ENCODE data around the gene LARGE1.
"Not testable (repeated sequence)": the region's sequence is repeated elsewhere in the genome, so short reads cannot be mapped to it uniquely, and the experiment has no call there.

The LARGE1 gene

GRCh38 chr22:33584152-33584551 lies 336.1 kb downstream of the LARGE1 start:
- DNase-seq, result no peak

DNA sequence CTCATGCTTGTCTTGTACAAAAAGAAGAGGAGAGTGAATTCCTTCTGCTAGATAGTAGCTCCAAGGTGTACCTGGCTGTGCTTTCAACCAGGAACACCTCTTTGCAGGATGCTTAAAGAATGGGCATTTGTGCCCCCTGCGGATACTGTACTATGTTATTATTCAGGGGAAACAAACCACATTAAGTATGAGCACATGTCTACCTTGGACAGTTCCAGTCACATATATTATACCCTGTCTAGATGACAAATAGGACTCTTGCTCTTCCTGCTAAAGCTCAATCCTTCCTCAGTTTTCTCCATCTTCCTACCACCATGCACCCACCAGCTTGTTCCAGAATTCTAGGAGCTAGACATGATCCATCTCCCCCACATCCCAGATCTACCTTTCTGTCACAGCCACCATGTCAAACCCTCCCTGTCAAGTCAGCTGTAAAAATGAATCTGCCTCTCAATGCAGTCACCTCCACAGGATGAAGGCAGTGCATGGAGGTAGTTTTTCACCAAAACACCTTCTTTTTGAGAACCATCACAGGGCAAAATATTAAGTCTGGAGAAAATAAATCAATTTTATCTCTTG lies 337.4 kb downstream of the LARGE1 start:
- DNase-seq, result no peak

DNA sequence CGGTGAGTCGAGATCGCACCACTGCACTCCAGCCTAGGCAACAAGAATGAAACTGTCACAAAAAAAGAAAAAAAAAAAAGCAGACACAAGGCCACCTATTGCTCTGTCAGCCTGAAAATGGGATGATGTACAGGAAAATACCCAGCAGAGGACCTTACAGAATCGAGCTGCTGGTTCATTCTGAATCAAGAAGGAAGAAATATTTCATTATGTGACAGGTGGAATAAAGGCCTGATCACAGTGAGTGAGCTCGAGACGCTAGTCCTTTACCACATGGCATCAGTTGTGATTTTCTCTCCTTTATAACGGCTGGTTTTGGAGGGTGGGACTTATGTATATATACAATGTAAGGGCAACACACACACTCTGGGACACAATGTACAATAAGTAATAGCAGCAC lies 340.0 kb downstream of the LARGE1 start:
- DNase-seq, result no peak

DNA sequence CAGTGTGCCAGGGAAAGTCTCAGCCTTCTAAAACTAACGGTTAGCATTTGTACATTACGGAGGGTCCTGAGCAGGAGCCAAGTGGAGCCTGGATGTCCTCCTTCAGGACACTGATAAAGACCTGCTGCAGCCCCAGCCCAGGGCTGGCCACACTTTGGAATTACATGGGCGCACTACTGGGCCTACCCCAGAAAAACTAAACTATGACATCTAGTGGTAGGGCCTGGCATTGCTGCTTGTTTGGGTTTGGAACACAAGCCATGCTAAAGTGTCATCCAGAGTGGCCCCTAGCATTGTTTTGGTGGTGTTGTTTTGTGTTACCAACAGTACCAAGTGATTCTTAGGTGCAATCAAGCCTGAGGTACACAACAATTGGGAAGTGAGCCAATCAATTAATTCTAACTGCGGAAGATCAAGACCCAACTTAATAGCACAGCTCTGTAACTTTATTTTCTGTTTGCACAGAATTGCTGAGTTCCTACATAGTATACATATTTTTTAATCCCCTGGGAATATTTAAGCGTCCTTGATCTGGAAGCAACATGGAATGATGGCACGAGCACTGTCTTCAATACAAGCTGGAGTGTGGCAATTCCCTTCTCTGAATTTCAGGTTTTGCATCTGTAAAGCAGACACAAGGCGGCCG lies 340.7 kb downstream of the LARGE1 start:
- no peak for DNase-seq

DNA sequence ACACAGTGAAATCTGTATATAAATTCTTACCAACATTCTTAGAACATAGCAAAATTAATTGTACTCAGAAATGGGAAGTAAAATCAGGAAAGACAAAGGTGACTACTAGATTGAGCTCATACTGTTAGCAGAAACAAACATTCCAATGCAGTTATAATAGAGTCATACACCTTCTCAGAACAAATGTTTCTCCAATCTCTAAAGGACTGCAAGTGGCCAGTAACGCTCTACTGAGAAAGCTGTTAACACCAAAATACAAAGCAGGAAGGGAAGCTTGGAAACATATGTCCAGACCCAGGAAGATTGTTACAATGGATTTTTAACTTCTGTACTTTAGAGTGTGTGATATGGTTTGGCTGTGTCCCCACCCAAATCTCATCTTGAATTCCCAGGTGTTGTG lies 341.5 kb downstream of the LARGE1 start:
- no peak for DNase-seq

GRCh38 chr22:33577862-33578411 lies 342.3 kb downstream of the LARGE1 start:
- no peak for DNase-seq

DNA sequence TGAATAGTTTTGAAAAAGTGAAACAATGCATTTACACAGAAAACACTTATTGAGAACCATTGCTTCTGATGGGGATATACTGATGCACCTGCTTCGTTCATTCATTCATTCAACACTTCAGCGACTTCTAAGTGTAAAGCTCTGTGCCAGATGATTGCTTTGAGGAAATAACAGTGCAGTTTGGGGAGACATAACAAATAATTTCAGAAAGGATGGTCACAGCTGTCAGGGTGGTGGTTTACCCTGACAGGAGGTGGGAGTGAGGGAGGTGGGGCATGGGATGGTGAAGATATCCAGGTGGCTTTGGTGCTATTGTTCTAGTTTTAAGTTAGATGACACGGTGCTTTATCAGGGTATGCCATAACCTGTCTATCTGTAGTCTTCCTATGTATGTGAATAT lies 344.1 kb downstream of the LARGE1 start:
- no peak for DNase-seq

- no peak for DNase-seq
Observed at GRCh38 chr22:33575771-33576170, 344.5 kb downstream of the LARGE1 start.

- no peak for DNase-seq
Observed at GRCh38 chr22:33575041-33575440, 345.2 kb downstream of the LARGE1 start.

DNA sequence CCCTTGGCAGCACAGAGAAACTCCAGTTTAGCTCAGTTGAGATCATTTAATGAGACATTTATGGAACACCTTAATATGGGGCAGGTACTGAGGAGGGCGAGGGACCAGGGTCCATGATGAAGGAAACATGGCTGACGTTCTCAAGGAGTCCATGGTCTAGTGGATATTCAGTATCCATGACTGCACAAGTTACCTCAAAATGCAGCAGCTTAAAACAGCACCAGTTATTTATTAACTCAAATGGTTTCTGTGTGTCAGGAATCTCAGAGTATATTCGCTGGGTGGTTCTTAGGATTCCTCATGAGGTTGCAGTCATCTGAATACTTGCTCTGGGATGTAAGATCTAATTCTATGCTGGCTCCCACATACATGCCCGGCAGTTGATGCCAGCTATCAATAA lies 346.8 kb downstream of the LARGE1 start:
- no peak for DNase-seq

DNA sequence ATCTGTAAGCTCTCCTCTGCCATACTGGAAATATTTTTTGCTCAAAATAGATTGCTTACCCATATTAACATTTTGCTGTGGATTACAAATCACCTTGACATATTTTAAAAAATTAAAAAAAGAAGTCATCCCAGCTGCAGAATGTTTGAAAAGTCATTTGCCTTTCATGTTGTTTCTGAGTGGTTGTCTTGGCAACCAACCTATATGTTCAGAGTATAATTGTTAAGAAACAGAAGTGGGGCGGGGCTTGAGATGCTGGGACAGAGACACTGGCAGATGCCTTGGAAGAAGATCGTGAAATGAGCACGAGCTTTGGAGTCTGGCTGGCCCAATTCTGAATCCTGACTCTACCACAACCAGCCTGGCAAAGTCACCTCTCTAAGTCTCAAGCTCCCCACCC lies 348.2 kb downstream of the LARGE1 start:
- no peak for DNase-seq

GRCh38 chr22:33570110-33570509 lies 350.2 kb downstream of the LARGE1 start:
- DNase-seq, result no peak

- no peak for DNase-seq
Observed at GRCh38 chr22:33569559-33569958, 350.7 kb downstream of the LARGE1 start.

DNA sequence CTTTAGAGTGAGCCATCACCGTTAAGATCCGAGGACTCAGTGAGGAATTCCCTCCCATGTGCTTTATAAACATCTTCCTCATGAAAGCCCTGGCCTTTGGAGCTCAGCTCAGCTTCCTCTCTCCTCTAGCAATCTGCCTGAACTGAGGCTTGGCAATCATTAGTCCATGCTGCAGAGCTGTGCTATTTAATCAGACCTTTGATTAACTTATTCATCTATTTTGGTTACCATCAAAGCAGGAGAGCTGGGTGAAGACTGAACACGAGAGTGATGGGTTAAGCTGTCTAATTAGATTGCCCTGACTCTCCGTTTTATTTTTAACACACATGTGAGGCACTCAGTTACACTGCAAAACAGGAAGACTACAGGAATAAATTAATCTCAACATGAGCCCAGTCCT lies 351.3 kb downstream of the LARGE1 start:
- DNase-seq, result no peak

GRCh38 chr22:33566495-33566894 lies 353.8 kb downstream of the LARGE1 start:
- DNase-seq, result not testable (repeated sequence)

DNA sequence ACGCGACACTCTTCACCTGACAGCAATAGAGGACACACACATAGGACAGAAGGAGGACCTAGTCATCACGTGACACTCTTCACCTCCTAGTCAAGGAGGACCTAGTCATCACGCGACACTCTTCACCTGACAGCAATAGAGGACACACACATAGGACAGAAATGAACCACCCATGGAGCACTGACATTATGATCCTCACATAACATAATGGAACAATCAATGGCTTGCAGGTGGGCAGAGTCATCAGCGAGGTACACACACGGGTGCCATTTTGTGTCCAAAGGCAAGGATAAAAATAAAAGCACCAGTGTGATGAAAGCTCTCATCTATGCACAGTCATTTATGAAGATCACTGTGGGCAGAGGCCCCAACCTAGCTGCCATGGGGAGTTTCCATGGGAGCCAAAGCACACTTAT lies 354.7 kb downstream of the LARGE1 start:
- DNase-seq, result no peak

DNA sequence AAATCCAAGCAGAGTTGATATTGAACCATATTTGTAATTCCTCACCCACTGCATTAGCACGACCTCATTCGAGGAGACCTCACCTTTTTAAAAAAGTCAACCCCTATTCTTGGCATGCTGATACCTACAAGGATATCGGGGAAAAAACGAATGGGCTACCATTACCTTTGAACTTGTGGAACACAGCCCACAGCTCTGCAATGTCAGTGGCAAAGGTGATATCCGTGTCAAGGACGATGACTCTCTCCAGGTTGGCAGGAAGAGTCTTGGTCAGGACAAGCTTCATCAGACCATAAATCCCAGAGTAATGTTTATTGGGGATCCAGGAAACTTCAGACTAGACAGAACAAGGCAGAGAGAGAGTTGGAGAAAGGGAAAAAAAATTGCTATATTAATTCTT lies 355.6 kb downstream of the LARGE1 start:
- DNase-seq, result no peak

GRCh38 chr22:33563220-33563964 lies 356.9 kb downstream of the LARGE1 start:
- no peak for DNase-seq

DNA sequence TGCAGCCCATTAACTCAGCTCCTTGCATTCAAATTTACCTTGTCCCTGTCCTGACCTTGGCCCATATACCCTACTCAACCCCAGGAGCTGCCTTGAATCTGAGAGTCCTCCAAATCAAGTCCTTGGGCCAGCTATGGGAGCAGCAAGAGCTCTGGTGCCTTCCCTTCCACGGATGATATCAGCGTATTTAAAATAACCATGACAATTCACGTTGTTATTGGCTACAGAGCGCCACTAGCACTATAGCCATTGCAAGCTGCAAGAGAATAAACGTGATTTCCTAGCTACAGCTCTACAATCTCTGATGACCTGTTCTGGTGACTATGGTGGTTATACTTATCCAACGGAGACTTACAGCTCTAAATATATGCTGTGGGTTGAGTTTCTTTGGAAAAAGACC lies 357.8 kb downstream of the LARGE1 start:
- no peak for DNase-seq

- DNase-seq, result no peak
Observed at GRCh38 chr22:33561149-33561807, 359.0 kb downstream of the LARGE1 start.

- no peak for DNase-seq
Observed at GRCh38 chr22:33557836-33558235, 362.4 kb downstream of the LARGE1 start.

DNA sequence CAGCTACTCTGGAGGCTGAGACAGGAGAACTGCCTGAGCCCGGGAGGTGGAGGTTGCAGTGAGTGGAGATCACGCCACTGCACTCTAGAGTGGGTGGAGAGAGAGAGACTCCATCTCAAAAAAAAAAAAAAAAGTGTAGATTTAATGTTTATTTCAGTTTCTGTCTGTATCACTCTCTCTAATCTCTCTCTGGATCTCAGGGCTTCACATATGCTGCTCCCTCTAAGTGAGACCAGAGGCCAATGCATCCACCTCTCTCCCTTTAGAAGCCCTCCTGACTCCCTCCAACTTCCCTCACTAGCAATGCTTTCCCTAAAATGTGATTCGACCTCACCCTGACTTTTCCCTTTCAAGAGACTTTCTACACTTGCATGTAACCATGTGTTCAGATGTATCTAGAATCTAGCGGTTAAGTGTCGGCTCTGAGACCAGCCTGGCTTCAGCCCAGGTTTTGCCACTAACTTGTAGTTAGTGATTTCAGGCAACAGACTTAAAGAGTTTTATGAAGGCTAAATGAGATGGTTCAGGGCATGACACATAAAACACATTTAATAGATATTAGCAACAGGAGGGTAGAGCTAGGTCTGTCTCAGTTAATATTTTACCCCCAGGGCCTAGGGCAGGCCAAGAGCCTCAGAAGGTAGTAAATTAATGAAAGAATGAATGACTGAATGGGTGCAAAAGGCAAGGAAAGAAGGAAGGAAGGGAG lies 364.3 kb downstream of the LARGE1 start:
- DNase-seq, result no peak

DNA sequence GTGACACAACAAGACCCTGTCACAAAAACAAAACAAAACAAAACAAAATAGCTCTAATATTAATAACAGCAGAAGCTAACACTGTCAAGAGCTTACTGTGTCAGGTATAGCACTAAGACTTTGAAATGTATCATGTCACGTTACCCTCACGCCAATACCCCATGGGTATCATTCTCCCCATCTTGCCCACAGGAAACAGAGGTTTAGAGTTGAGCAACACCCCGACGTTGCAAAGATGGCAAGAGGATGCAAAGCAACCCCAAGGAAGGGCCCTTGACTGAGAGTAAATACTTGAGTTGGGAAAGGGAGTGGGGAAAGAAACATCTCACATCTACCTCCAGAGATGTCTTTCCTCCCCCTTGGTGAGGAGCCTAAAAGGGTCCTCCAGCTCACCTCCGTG lies 366.8 kb downstream of the LARGE1 start:
- no peak for DNase-seq
